ENCODE measurements around the gene ADAMTSL1.

ADAMTSL1 gene

GRCh38 chr9:18473652-18474279 is at the start of gene ADAMTSL1:
ADAMTSL1 (plus strand) TSS chr9:18474153; CDS start chr9:18474233, 80 bp downstream.
- no peak for DNase-seq (ENCODE audit: low read depth)

GRCh38 chr9:18427691-18428090 is 46.3 kb upstream of the ADAMTSL1 start:
- DNase-seq (ENCODE audit: low read depth): no peak

- DNase-seq (ENCODE audit: low read depth): no peak
These were observed 45.3 kb upstream of the ADAMTSL1 start for GRCh38 chr9:18428661-18429060.

GRCh38 chr9:18429070-18429469 is 44.9 kb upstream of the ADAMTSL1 start:
- no peak for DNase-seq (ENCODE audit: low read depth)

GRCh38 chr9:18433620-18434019 is 40.3 kb upstream of the ADAMTSL1 start:
- no peak for DNase-seq (ENCODE audit: low read depth)

GRCh38 chr9:18437315-18438201 is 36.4 kb upstream of the ADAMTSL1 start:
- DNase-seq (ENCODE audit: low read depth): no peak

- no peak for DNase-seq (ENCODE audit: low read depth)
These were observed 35.5 kb upstream of the ADAMTSL1 start for GRCh38 chr9:18438300-18438925.

- no peak for DNase-seq (ENCODE audit: low read depth)
These were observed 35.0 kb upstream of the ADAMTSL1 start for GRCh38 chr9:18438951-18439350.

- DNase-seq (ENCODE audit: low read depth): no peak
These were observed 32.7 kb upstream of the ADAMTSL1 start for GRCh38 chr9:18441261-18441660.

- DNase-seq (ENCODE audit: low read depth): no peak
These were observed 31.1 kb upstream of the ADAMTSL1 start for GRCh38 chr9:18442629-18443491.

GRCh38 chr9:18447131-18447530 is 26.8 kb upstream of the ADAMTSL1 start:
- no peak for DNase-seq (ENCODE audit: low read depth)

GRCh38 chr9:18447541-18447940 is 26.4 kb upstream of the ADAMTSL1 start:
- DNase-seq (ENCODE audit: low read depth): no peak

GRCh38 chr9:18448101-18448500 is 25.9 kb upstream of the ADAMTSL1 start:
- no peak for DNase-seq (ENCODE audit: low read depth)

- DNase-seq (ENCODE audit: low read depth): no peak
These were observed 22.5 kb upstream of the ADAMTSL1 start for GRCh38 chr9:18451406-18451805.

GRCh38 chr9:18452276-18452675 is 21.7 kb upstream of the ADAMTSL1 start:
- no peak for DNase-seq (ENCODE audit: low read depth)

- no peak for DNase-seq (ENCODE audit: low read depth)
These were observed 17.2 kb upstream of the ADAMTSL1 start for GRCh38 chr9:18456624-18457237.

GRCh38 chr9:18457510-18457909 is 16.4 kb upstream of the ADAMTSL1 start:
- DNase-seq (ENCODE audit: low read depth): no peak

- no peak for DNase-seq (ENCODE audit: low read depth)
These were observed 13.9 kb upstream of the ADAMTSL1 start for GRCh38 chr9:18459962-18460584.

- no peak for DNase-seq (ENCODE audit: low read depth)
These were observed 12.5 kb upstream of the ADAMTSL1 start for GRCh38 chr9:18461496-18461895.

GRCh38 chr9:18463991-18464390 is 10.0 kb upstream of the ADAMTSL1 start:
- DNase-seq (ENCODE audit: low read depth): no peak

GRCh38 chr9:18466101-18466500 is 7.9 kb upstream of the ADAMTSL1 start:
- no peak for DNase-seq (ENCODE audit: low read depth)
